ENCODE data around the gene ATG16L2. TPM values are rescaled to one million over a fixed set of nuclear protein-coding genes. Genes with fewer than 3 reads are reported as not detected.

Gene ATG16L2
- polyA plus RNA-seq, 1 donor (not counting 4 experiments of a cell fraction or from before 2014, with no cell fraction given) = 9.9 TPM

DNA sequence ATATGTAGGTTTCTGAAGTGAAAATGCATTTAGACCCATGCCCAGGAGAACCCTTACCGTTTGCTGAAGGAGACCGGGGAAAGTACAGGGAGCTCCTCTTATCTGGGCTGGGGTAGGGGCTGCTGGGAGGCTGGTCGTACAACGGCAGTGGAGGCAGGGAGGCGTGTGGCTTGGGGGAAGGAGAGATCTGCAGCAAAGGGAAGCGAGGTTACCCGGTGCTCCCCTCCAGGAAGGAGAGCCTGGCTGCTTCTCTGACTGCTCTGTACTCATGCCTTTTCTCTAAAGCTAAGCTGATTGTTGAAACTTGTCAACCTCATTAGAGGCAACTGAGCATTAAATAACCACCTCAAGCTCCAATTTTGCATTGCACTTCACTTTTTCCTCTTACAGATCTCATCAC lies 27.2 kb downstream of the ATG16L2 start:
- Histone ChIP-seq H3K27me3 (ENCODE audit: control insufficient read depth, extremely low read depth, insufficient read depth, low read length) (no peaks in the 10 kb centered on the region), H3K36me3 (ENCODE audit: control insufficient read depth in 2 of 2, extremely low read depth in 1 of 2, insufficient read depth in 2 of 2, low read length in 2 of 2) (peaks cover 4 to 10% of the 10 kb centered on the region in 2 experiments), H3K79me2 (ENCODE audit: control insufficient read depth, insufficient read depth, low read length) (no peaks in the 10 kb centered on the region), H3K9me1 (ENCODE audit: control insufficient read depth, extremely low read depth, insufficient read depth, low read length) (no peaks in the 10 kb centered on the region), H3K4me3 (ENCODE audit: control insufficient read depth in 2 of 3, extremely low read depth in 1 of 3, insufficient read depth in 2 of 3, low read depth in 1 of 3, low read length in 3 of 3) (no peak overlapping the region), H3K4me2 (ENCODE audit: control insufficient read depth, extremely low read depth, insufficient read depth, low read depth, low read length) (no peak overlapping the region), H3K9me3 (ENCODE audit: control insufficient read depth, low read depth, low read length) (no peaks in the 10 kb centered on the region), H3K27ac (ENCODE audit: control insufficient read depth, insufficient read depth, low read length) (no peak overlapping the region), H4K20me1 (ENCODE audit: control insufficient read depth, extremely low read depth, insufficient read depth, low read length) (no peaks in the 10 kb centered on the region), H3K9ac (ENCODE audit: control insufficient read depth, extremely low read depth, insufficient read depth, low read length) (no peak overlapping the region), H3K4me1 (ENCODE audit: control insufficient read depth, extremely low read depth, insufficient read depth, low read length) (peaks cover 17% of the 10 kb centered on the region), H2AFZ (ENCODE audit: control insufficient read depth, low read length) (no peak overlapping the region)
- DNase-seq (ENCODE audit: low read depth, low spot score) = no peak
- dilution Hi-C loops (cut with MboI; ENCODE audit: extremely low pct_ligation_motif_present, low sequenced_read_pairs) = no loop called here
- no peak for FAIRE-seq
- TF ChIP-seq, protein P1, sequence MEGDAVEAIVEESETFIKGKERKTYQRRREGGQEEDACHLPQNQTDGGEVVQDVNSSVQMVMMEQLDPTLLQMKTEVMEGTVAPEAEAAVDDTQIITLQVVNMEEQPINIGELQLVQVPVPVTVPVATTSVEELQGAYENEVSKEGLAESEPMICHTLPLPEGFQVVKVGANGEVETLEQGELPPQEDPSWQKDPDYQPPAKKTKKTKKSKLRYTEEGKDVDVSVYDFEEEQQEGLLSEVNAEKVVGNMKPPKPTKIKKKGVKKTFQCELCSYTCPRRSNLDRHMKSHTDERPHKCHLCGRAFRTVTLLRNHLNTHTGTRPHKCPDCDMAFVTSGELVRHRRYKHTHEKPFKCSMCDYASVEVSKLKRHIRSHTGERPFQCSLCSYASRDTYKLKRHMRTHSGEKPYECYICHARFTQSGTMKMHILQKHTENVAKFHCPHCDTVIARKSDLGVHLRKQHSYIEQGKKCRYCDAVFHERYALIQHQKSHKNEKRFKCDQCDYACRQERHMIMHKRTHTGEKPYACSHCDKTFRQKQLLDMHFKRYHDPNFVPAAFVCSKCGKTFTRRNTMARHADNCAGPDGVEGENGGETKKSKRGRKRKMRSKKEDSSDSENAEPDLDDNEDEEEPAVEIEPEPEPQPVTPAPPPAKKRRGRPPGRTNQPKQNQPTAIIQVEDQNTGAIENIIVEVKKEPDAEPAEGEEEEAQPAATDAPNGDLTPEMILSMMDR (optimal IDR thresholded peaks at IDR 0.05 in 1 of 3, IDR thresholded peaks at IDR 0.05 in 1 of 3, conservative IDR thresholded peaks at IDR 0.05 in 1 of 3; ENCODE audit: extremely low read depth in 1 of 3, insufficient read depth in 2 of 3, low read length in 3 of 3) = no peak
- no peak for TF ChIP-seq EZH2 (IDR thresholded peaks at IDR 0.05; ENCODE audit: low read length)

DNA sequence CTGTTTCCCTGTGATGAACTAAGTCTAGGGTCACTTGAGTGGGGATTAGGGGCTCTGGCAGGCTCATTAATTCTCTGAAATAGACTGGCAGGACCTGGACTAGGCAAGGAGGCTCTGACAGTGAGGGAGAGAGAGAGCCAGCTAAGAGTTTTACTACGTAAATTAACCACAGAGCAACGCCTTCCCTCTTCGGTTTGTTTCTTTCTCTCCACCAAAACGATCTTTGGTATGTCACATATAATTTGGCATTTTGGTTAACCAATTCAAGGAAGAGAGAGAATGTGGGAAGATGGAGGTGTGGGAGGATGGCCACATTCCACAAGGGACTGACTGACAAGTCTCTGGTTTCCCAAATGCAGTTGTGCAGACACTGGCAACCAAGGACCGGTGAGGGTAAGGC lies 27.9 kb downstream of the ATG16L2 start:
- TF ChIP-seq, protein P1 (optimal IDR thresholded peaks at IDR 0.05 in 1 of 3, IDR thresholded peaks at IDR 0.05 in 1 of 3, conservative IDR thresholded peaks at IDR 0.05 in 1 of 3; ENCODE audit: extremely low read depth in 1 of 3, insufficient read depth in 2 of 3, low read length in 3 of 3) = no peak
- TF ChIP-seq EZH2 (IDR thresholded peaks at IDR 0.05; ENCODE audit: low read length) = no peak
- no peak overlapping the region for H3K4me2 ChIP-seq (ENCODE audit: control insufficient read depth, extremely low read depth, insufficient read depth, low read depth, low read length)
- no peak for FAIRE-seq

More for the DNA sequence above, 27.9 kb downstream of the ATG16L2 start:
- H3K9me3 ChIP-seq (ENCODE audit: control insufficient read depth, low read depth, low read length) = no peaks in the 10 kb centered on the region
- peaks cover 4 to 10% of the 10 kb centered on the region in 2 experiments for H3K36me3 ChIP-seq (ENCODE audit: control insufficient read depth in 2 of 2, extremely low read depth in 1 of 2, insufficient read depth in 2 of 2, low read length in 2 of 2)
- no peaks in the 10 kb centered on the region for H4K20me1 ChIP-seq (ENCODE audit: control insufficient read depth, extremely low read depth, insufficient read depth, low read length)
- dilution Hi-C loops (cut with MboI; ENCODE audit: extremely low pct_ligation_motif_present, low sequenced_read_pairs) = no loop called here
- H3K27ac ChIP-seq (ENCODE audit: control insufficient read depth, insufficient read depth, low read length) = no peak overlapping the region
- DNase-seq (ENCODE audit: low read depth, low spot score) = no peak
- H3K27me3 ChIP-seq (ENCODE audit: control insufficient read depth, extremely low read depth, insufficient read depth, low read length) = no peaks in the 10 kb centered on the region
- peaks cover 17% of the 10 kb centered on the region for H3K4me1 ChIP-seq (ENCODE audit: control insufficient read depth, extremely low read depth, insufficient read depth, low read length)
- H3K79me2 ChIP-seq (ENCODE audit: control insufficient read depth, insufficient read depth, low read length) = no peaks in the 10 kb centered on the region
- no peak overlapping the region for H3K9ac ChIP-seq (ENCODE audit: control insufficient read depth, extremely low read depth, insufficient read depth, low read length)
- H3K4me3 ChIP-seq (ENCODE audit: control insufficient read depth in 2 of 3, extremely low read depth in 1 of 3, insufficient read depth in 2 of 3, low read depth in 1 of 3, low read length in 3 of 3) = no peak overlapping the region
- no peak overlapping the region for H2AFZ ChIP-seq (ENCODE audit: control insufficient read depth, low read length)
- no peaks in the 10 kb centered on the region for H3K9me1 ChIP-seq (ENCODE audit: control insufficient read depth, extremely low read depth, insufficient read depth, low read length)

Data from keratinocyte (primary cell).